Measurements from ENCODE around the gene PEX14. TPM values are rescaled to one million over a fixed set of nuclear protein-coding genes. Genes with fewer than 3 reads are reported as not detected.

Gene PEX14
- total and polyA plus RNA-seq, 2 experiments from 2014 or later = 17.6 to 19.6 TPM

DNA sequence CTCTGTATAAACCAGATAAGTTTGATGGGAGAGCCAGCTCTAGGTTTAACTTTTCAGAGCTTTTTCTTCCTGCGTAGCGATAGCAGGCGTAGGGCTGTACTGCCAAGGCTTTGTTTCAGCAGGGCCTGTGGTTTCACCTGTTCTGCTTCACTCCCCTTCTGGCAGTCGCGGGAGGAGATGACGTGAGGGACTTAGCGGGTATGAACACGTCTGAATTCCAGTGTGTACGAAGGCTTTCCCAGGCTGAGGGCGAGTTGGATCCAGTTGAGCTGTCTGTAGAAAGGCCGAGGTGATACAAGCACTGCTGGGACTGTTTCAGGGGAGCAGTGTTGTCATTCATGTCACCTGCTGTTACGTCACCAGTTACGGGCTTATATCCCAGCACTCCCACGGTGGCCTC, 21.2 kb downstream of the PEX14 start (continued):
- no peak for TF ChIP-seq REST (IDR thresholded peaks at IDR 0.05; ENCODE audit: unreplicated experiment)
- TF ChIP-seq EZH2phosphoT487 (IDR thresholded peaks at IDR 0.05; ENCODE audit: unreplicated experiment) = no peak

DNA sequence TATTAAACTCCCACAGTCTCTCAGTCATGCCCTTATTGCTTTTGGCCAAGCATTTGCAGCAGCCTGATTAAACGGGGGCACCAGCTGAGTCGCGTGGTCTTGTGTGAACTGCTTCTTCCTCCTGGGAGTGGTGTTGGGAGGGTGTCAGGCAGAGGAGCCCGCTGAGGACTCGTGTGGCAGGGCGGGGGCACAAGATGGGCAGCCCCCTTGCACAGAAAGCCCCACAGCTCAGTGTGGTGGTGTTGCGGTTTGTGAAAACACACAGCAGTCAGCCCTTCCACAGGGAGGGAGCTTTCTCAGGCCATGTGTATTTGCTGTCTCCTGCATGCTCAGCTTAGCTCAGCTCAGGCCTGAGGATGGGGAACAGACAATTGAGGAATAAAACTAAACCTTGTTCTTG, 22.4 kb downstream of the PEX14 start:
- H4K20me1 ChIP-seq (replicated peaks; ENCODE audit: insufficient read depth) = peaks cover 21% of the 10 kb centered on the region
- H3K4me1 ChIP-seq (ENCODE audit: insufficient read depth) = peaks cover 7% of the 10 kb centered on the region
- TF ChIP-seq NANOG (IDR thresholded peaks at IDR 0.05; ENCODE audit: borderline replicate concordance) (no peak), JUNB (IDR thresholded peaks at IDR 0.05; ENCODE audit: unreplicated experiment) (no peak), STAT1 (IDR thresholded peaks at IDR 0.05; ENCODE audit: unreplicated experiment) (no peak), ZNF114 (CRISPR knock-in tag; IDR thresholded peaks at IDR 0.05) (no peak), CREB1 (CRISPR knock-in tag; IDR thresholded peaks at IDR 0.05; ENCODE audit: low read depth) (no peak), POLR2AphosphoS5 (IDR thresholded peaks at IDR 0.05; ENCODE audit: low read depth) (no peak)
- no peaks in the 10 kb centered on the region for H3K9me3 Mint-ChIP-seq
- H3K4me3 Mint-ChIP-seq = no peak overlapping the region
- H3K9me2 ChIP-seq (ENCODE audit: insufficient read depth) = no peaks in the 10 kb centered on the region
- H3K79me2 ChIP-seq (replicated peaks; ENCODE audit: insufficient read depth) = peaks cover 69% of the 10 kb centered on the region
- no peak overlapping the region for H3K27ac Mint-ChIP-seq
- H3K4me3 ChIP-seq = no peak overlapping the region
- H3K4me2 ChIP-seq = no peak overlapping the region
- H3K27me3 Mint-ChIP-seq (ENCODE audit: insufficient read depth, low read depth, poor library complexity) = peaks cover 2% of the 10 kb centered on the region
- H2AFZ ChIP-seq = no peak overlapping the region
- no peaks in the 10 kb centered on the region for H3K36me3 ChIP-seq (ENCODE audit: insufficient read depth)
- no peak for ATAC-seq
- H3K27me3 ChIP-seq (ENCODE audit: insufficient read depth) = no peaks in the 10 kb centered on the region
- peaks cover 4% of the 10 kb centered on the region; the same call in 1 of the 2 replicates for H3F3A ChIP-seq (replicated peaks; ENCODE audit: low read depth)
- H3K4me1 Mint-ChIP-seq = peaks cover 13% of the 10 kb centered on the region
- 0 out of 2 replicates have a peak overlapping the region, but pooled peaks have one; percentile 26 for H3K27ac ChIP-seq (ENCODE audit: low read depth)
- no peak for DNase-seq (ENCODE audit: low spot score)
- H3K36me3 Mint-ChIP-seq (ENCODE audit: low read depth) = no peaks in the 10 kb centered on the region

GRCh38 chr1:10498231-10498630, 23.5 kb downstream of the PEX14 start:
- peaks cover 7% of the 10 kb centered on the region for H3K4me1 ChIP-seq (ENCODE audit: insufficient read depth)
- Mint-ChIP-seq H3K27ac (no peak overlapping the region; the same call in 1 of the 2 replicates), H3K9me3 (no peaks in the 10 kb centered on the region), H3K36me3 (ENCODE audit: low read depth) (no peaks in the 10 kb centered on the region), H3K4me1 (peaks cover 13% of the 10 kb centered on the region), H3K4me3 (no peak overlapping the region), H3K27me3 (ENCODE audit: insufficient read depth, low read depth, poor library complexity) (no peaks in the 10 kb centered on the region)
- peaks cover 4% of the 10 kb centered on the region; the same call in 1 of the 2 replicates for H3F3A ChIP-seq (replicated peaks; ENCODE audit: low read depth)
- no peak overlapping the region for H3K4me2 ChIP-seq
- H3K79me2 ChIP-seq (replicated peaks; ENCODE audit: insufficient read depth) = peaks cover 68% of the 10 kb centered on the region
- no peaks in the 10 kb centered on the region for H3K9me2 ChIP-seq (ENCODE audit: insufficient read depth)
- ATAC-seq (no peak), DNase-seq (ENCODE audit: low spot score) (no peak)
- H2AFZ ChIP-seq = no peak overlapping the region
- peaks cover 15% of the 10 kb centered on the region for H4K20me1 ChIP-seq (replicated peaks; ENCODE audit: insufficient read depth)
- no peaks in the 10 kb centered on the region for H3K36me3 ChIP-seq (ENCODE audit: insufficient read depth)
- no peak overlapping the region for H3K4me3 ChIP-seq
- no peaks in the 10 kb centered on the region for H3K27me3 ChIP-seq (ENCODE audit: insufficient read depth)
- peak overlapping the region; percentile 68; the same call in 1 of the 2 replicates for H3K27ac ChIP-seq (ENCODE audit: low read depth)
- no peak for TF ChIP-seq REST (IDR thresholded peaks at IDR 0.05; ENCODE audit: unreplicated experiment)
- TF ChIP-seq ZNF331 (CRISPR knock-in tag; IDR thresholded peaks at IDR 0.05; ENCODE audit: low read depth) = no peak
- no peak for TF ChIP-seq JUNB (IDR thresholded peaks at IDR 0.05; ENCODE audit: unreplicated experiment)
- no peak for TF ChIP-seq CREB1 (CRISPR knock-in tag; IDR thresholded peaks at IDR 0.05; ENCODE audit: low read depth)

Data from GM23338 (cell line).